HepG2 (cell line): ENCODE results near the gene DEDD2. TPM values are rescaled to one million over a fixed set of nuclear protein-coding genes. Genes with fewer than 3 reads are reported as not detected.

ENCODE experiments used
- AGO2 ChIP-seq: fragments of 200-400 bp; formaldehyde crosslinking; optimal IDR thresholded peaks from 2 replicates; pipeline ENCODE3; 2017; ENCODE audit warnings: mild to moderate bottlenecking, low read depth, low read length, moderate library complexity
- CREM ChIP-seq, 2 experiments: sonication (generic) in 1 of 2; formaldehyde crosslinking in 1 of 2; IDR thresholded peaks; 2 replicates each; pipeline versions ENCODE4 v1.4.0 to v1.6.1; 2016 to 2020; ENCODE audit warnings: antibody characterized with exemption in 1 of 2, mild to moderate bottlenecking in 1 of 2, missing genetic modification reagents in 1 of 2
- DNMT1 ChIP-seq: sonication (generic); formaldehyde crosslinking; IDR thresholded peaks from 2 replicates; pipeline ENCODE4 v1.5.1; 2020; ENCODE audit warnings: mild to moderate bottlenecking, missing genetic modification reagents
- DR1 ChIP-seq: sonication (generic); formaldehyde crosslinking; IDR thresholded peaks from 2 replicates; pipeline ENCODE4 v1.8.0; 2021; ENCODE audit warnings: mild to moderate bottlenecking, missing genetic modification reagents, inconsistent platforms
- E2F5 ChIP-seq: sonication (generic); formaldehyde crosslinking; conservative IDR thresholded peaks from 2 replicates; pipeline ENCODE4 v1.4.0; 2020; ENCODE audit warnings: missing genetic modification reagents
- JUN ChIP-seq: sonication (generic); formaldehyde crosslinking; IDR thresholded peaks from 2 replicates; pipeline ENCODE4 v1.4.0; 2020; ENCODE audit warnings: mild to moderate bottlenecking, missing genetic modification reagents
- KLF16 ChIP-seq, 2 experiments: sonication (generic) in 1 of 2; formaldehyde crosslinking in 1 of 2; IDR thresholded peaks; 2 replicates each; pipeline versions ENCODE4 v1.6.1 to v1.8.0; 2016 to 2023; ENCODE audit warnings: missing genetic modification reagents in 2 of 2, missing compliant biosample characterization in 1 of 2
- MIER2 ChIP-seq: IDR thresholded peaks from 2 replicates; pipeline ENCODE4 v1.6.1; 2016; ENCODE audit warnings: missing biosample characterization, missing genetic modification reagents
- MYNN ChIP-seq: sonication (generic); formaldehyde crosslinking; IDR thresholded peaks from 2 replicates; pipeline ENCODE4 v1.4.0; 2020; ENCODE audit warnings: mild to moderate bottlenecking, low read depth, missing genetic modification reagents
- RBFOX2 ChIP-seq: fragments of 200-400 bp; formaldehyde crosslinking; IDR thresholded peaks from 2 replicates; pipeline ENCODE4 v1.6.1; 2017; ENCODE audit warnings: low read depth, mild to moderate bottlenecking, low read length
- SRY ChIP-seq: sonication (generic); formaldehyde crosslinking; IDR thresholded peaks from 2 replicates; pipeline ENCODE4 v1.8.0; 2022; ENCODE audit warnings: mild to moderate bottlenecking, missing genetic modification reagents
- THAP8 ChIP-seq: sonication (generic); formaldehyde crosslinking; IDR thresholded peaks from 2 replicates; pipeline ENCODE4 v1.5.1; 2020; ENCODE audit warnings: missing genetic modification reagents, mild to moderate bottlenecking, borderline replicate concordance
- XRCC5 ChIP-seq: fragments of 200-400 bp; formaldehyde crosslinking; optimal IDR thresholded peaks from 2 replicates; pipeline ENCODE3; 2017; ENCODE audit warnings: mild to moderate bottlenecking, low read length
- ZFP36 ChIP-seq: fragments of 150-350 bp; IDR thresholded peaks from 2 replicates; pipeline ENCODE4 v1.6.1; 2018; ENCODE audit warnings: borderline replicate concordance, low read length, low read depth; ENCODE audit not compliant: partially characterized antibody
- ZFX ChIP-seq: sonication (generic); formaldehyde crosslinking; IDR thresholded peaks from 2 replicates; pipeline ENCODE4 v1.4.0; 2020; ENCODE audit warnings: mild to moderate bottlenecking, low read depth, missing genetic modification reagents, moderate library complexity
- ZNF335 ChIP-seq: sonication (generic); formaldehyde crosslinking; IDR thresholded peaks from 2 replicates; pipeline ENCODE4 v1.4.0; 2020; ENCODE audit warnings: missing genetic modification reagents
- ZNF44 ChIP-seq: sonication (generic); formaldehyde crosslinking; IDR thresholded peaks from 2 replicates; pipeline ENCODE4 v1.5.1; 2020; ENCODE audit warnings: mild to moderate bottlenecking, missing genetic modification reagents
- ZNF512 ChIP-seq: sonication (generic); formaldehyde crosslinking; IDR thresholded peaks from 2 replicates; pipeline ENCODE4 v1.4.0; 2020; ENCODE audit warnings: mild to moderate bottlenecking, missing genetic modification reagents
- ZNF572 ChIP-seq: sonication (generic); formaldehyde crosslinking; IDR thresholded peaks from 2 replicates; pipeline ENCODE4 v1.5.1; 2020; ENCODE audit warnings: mild to moderate bottlenecking, missing genetic modification reagents
- ZNF674 ChIP-seq: sonication (generic); formaldehyde crosslinking; IDR thresholded peaks from 2 replicates; pipeline ENCODE4 v1.5.0; 2020; ENCODE audit warnings: low read depth, mild to moderate bottlenecking, missing genetic modification reagents
- ZNF777 ChIP-seq: sonication (generic); formaldehyde crosslinking; IDR thresholded peaks from 2 replicates; pipeline ENCODE4 v1.4.0; 2020; ENCODE audit warnings: missing genetic modification reagents
- ZNF784 ChIP-seq: sonication (generic); formaldehyde crosslinking; IDR thresholded peaks from 2 replicates; pipeline ENCODE4 v1.5.1; 2020; ENCODE audit warnings: missing genetic modification reagents, mild to moderate bottlenecking, borderline replicate concordance
- ZNF879 ChIP-seq: sonication (generic); formaldehyde crosslinking; IDR thresholded peaks from 2 replicates; pipeline ENCODE4 v1.8.1; 2023; ENCODE audit warnings: missing genetic modification reagents
- ZNF891 ChIP-seq: sonication (generic); formaldehyde crosslinking; IDR thresholded peaks from 2 replicates; pipeline ENCODE4 v1.5.0; 2020; ENCODE audit warnings: mild to moderate bottlenecking, missing genetic modification reagents
- polyA plus RNA-seq, 8 experiments: library from polyadenylated mRNA; depleted of rRNA in 3 of 8; stranded (reverse) in 7 of 8; unstranded in 1 of 8; fragments of >200 nt; fragmentation: Illumina TruSeq in 4 of 8; extraction: Trizol in 4 of 8; gene quantifications; 2 replicates each; pipeline versions ENCODE4 v1.2.1 to v1.2.3, GENCODE V29; 2011 to 2016; ENCODE audit warnings: low read depth in 4 of 8, missing spikeins in 1 of 8, mixed read lengths in 1 of 8; ENCODE audit not compliant: insufficient read depth in 1 of 8
- total RNA-seq, 5 experiments: library from RNA; depleted of rRNA; stranded (reverse); fragments of >200 nt; fragmentation: Illumina TruSeq; extraction: Trizol; gene quantifications; 2 replicates each; pipeline ENCODE4 v1.2.3, GENCODE V29; 2016; ENCODE audit warnings: low read depth in 1 of 5

The DEDD2 gene
- total and polyA plus RNA-seq, 2 of the 13 experiments (the other 11 are each of a cell fraction or from before 2014, with no cell fraction given): 19.2 to 24.7 TPM

GRCh38 chr19:42242512-42243409 lies 25.3 kb upstream of the DEDD2 start, which contains the start of gene GSK3A (continued):
- no peak; the same call in 1 of the 2 replicates for TF ChIP-seq THAP8 (CRISPR knock-in tag)
- peak; percentile 30; the same call in 1 of the 2 replicates for TF ChIP-seq ZNF891 (CRISPR knock-in tag)
- TF ChIP-seq SRY (CRISPR knock-in tag): peak; percentile 25; the same call in 1 of the 2 replicates
- no peak for TF ChIP-seq ZNF512
- TF ChIP-seq RBFOX2: peak; percentile 74
- no peak for TF ChIP-seq ZNF44 (CRISPR knock-in tag)
- TF ChIP-seq MIER2 (CRISPR knock-in tag): 0 out of 2 replicates have a peak, but pooled peaks have one; percentile 42
- TF ChIP-seq XRCC5: peak; percentile 83
- TF ChIP-seq ZNF335: peak; percentile 50; the same call in 1 of the 2 replicates
- peak; percentile 100 for TF ChIP-seq CREM (IDR thresholded peaks at IDR 0.05)
- no peak for TF ChIP-seq CREM (CRISPR knock-in tag; IDR thresholded peaks at IDR 0.05)
- TF ChIP-seq JUN (CRISPR knock-in tag): peak; percentile 45
- peak; percentile 39 for TF ChIP-seq AGO2
- TF ChIP-seq ZNF572 (CRISPR knock-in tag): no peak
- no peak for TF ChIP-seq MYNN (CRISPR knock-in tag)
- TF ChIP-seq ZNF777 (CRISPR knock-in tag): peak; percentile 25; the same call in 1 of the 2 replicates
- no peak for TF ChIP-seq ZFP36
- no peak for TF ChIP-seq ZNF674 (CRISPR knock-in tag)
- TF ChIP-seq E2F5 (CRISPR knock-in tag): peak; percentile 62
- 0 out of 2 replicates have a peak, but pooled peaks have one; percentile 47 for TF ChIP-seq ZNF879
- TF ChIP-seq DNMT1 (CRISPR knock-in tag): no peak
- TF ChIP-seq ZNF784: 0 out of 2 replicates have a peak, but pooled peaks have one; percentile 62
- TF ChIP-seq DR1 (CRISPR knock-in tag): peak; percentile 53; the same call in 1 of the 2 replicates
- TF ChIP-seq KLF16 (CRISPR knock-in tag; IDR thresholded peaks at IDR 0.05): peak in 1 of 2 experiments; percentile 69; a peak in 1 of 4 replicates
- peak; percentile 95 for TF ChIP-seq ZFX (CRISPR knock-in tag)
